NCI-H510A treated with DMSO at 0.1 percent for 48 hours (cell line): ENCODE measurements around the gene IFNE.
A peak's percentile ranks its signal among the peaks of the same experiment; 100 is the strongest.
"Not testable (repeated sequence)": the region's sequence is repeated elsewhere in the genome, so short reads cannot be mapped to it uniquely, and the experiment has no call there.

Source experiments
- DNase-seq: peaks from one replicate; lab custom pipeline; 2025; lab: John Stamatoyannopoulos, UW

Gene IFNE

DNA sequence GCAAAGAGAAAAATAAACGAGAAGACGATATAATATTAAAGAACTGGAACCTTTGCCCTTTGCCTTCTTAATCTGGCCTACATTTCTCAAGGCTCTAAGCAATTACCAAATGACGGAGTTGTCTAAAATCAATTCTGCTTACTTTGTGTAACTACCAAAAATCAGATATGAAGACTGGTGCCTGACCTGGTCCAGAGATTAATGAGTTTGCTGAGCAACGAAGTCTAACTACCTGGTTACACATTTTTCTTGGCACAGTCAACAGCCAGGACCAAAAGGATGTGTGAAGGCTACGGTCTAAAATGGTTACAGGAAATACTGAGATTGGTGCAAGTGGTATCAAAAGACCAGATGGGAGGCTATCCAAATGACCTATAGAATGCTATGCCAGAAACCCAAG lies 17.8 kb upstream of the IFNE start:
- no peak for DNase-seq

DNA sequence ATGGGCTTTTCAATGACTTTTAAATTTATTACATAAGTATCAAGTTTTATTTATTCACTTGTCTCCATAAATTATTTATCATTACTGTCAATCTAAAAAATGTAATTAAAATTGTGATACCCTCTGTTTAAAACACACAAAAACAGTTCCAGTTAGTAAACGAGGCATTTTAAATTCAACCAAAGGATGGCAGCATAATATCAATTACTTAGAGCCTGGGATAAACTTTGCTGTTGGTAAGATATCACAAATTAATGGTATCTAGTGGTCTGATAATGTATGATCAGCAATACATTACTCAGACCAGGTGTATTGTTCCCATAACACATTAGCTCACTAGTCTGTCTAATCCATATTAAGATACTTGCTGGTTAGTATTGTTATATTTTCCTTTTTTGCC lies 9.6 kb upstream of the IFNE start:
- no peak for DNase-seq

- no peak for DNase-seq
These were observed 550 bp downstream of the IFNE start for GRCh38 chr9:21481470-21482056.

- DNase-seq = no peak
These were observed 2.9 kb downstream of the IFNE start for GRCh38 chr9:21479152-21479702.

DNA sequence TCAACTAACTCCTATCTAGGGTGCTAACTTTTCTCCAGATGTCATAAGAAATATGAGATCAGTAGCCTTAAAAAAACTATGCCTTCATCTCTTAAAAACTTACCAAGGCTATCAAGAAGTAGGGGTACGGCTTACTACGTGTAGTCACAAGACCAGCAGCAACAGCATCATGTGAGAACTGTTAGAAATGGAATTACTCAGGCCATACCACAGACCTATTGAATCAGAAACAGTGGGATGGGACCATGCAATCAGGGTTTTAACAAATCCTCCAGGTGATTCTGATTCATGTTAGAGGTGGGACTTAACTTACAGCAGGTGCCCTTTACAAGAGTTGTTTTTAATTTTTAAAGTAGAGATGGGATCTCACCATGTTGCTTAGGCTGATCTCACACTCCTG lies 4.6 kb downstream of the IFNE start:
- no peak for DNase-seq

GRCh38 chr9:21473236-21473635 lies 8.9 kb downstream of the IFNE start:
- DNase-seq = no peak

DNA sequence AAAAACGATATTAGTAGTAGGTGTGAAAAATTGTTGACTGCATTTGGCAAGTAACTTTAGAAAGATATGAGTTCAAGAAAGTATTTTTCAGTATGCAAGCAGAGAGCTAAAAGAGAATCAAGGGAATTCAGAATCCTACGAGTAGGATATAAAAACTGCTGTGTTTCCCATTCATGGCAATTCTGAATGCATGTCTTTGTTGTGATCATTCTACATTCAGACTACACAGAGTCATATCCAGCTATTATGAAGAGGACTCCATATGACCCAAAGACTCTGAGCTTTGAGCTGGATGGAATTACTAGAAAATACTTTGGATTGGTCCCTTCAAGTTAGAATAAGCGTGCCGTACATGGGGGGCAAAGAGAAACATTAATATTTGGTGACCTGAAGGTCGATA lies 12.0 kb downstream of the IFNE start:
- no peak for DNase-seq

DNA sequence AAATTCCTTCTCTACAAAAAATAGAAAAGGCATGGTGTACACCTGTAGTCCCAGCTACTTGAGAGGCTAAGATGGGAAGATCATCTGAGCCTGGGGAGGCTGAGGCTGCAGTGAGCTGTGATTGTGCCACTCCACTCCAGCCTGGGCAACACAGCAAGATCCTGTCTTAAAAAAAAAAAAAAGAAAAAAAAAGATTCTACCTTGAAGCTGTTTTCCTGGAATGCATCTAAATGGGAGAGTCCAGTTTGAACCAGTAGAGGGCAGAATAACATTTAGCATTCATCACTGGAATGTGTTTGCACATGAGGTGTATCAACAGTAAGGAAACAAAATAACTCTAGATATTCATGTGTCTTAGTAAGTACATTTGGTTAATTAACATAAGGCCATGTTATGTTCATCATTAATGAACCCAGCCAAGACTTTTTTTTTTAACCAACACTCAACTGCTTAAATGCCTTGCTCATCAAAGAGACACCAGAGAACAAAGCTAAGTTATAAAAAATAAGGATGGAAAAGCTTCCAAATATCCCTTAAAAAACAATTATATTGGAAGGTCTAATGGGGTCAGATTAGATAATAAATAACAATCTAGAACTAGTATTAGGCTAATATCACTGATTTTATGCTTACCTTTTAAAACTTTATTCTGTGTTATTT lies 16.1 kb downstream of the IFNE start:
- DNase-seq = peak; percentile 0

DNA sequence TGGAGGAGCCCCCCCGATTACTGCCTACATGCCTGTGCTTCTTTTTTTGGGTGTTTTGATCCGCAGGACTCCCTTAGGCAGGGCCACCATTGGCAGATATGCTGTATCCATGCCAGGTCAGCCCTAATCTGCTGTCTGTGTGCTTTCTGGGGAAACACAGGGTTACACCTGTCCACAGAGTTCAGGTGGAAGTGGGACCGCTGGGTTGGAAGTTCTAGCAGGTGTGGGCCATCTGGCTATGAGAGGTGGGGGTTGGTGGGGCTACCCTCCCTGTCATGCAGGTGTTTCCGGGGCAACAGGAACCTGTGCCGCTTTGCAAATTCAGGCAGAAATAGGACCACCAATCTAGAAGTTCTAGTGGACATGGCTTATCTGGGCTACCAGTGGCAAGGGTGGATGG lies 17.0 kb downstream of the IFNE start:
- DNase-seq = no peak

- DNase-seq = no peak
These were observed 20.7 kb downstream of the IFNE start for GRCh38 chr9:21461377-21461776.

- no peak for DNase-seq
These were observed 26.8 kb downstream of the IFNE start for GRCh38 chr9:21455320-21455719.

DNA sequence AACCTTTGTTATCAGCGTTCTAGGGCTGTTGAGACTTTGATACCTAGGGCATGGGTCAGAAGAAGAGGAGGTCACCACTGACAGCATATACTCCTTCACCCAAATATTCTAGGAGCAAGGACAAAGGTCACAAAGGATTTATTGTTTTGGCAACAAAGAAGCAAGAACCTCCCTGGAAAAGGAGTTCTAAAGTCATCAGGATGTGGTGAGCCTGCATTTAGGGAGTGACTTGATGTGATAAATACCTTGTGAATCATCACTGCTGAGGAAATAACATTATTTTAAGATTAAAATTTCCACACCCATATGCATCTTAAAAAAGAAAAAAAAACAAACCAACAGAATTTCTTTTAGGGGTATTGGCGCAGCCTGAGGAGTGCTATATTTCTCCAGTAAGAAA lies 28.0 kb downstream of the IFNE start:
- DNase-seq = no peak

DNA sequence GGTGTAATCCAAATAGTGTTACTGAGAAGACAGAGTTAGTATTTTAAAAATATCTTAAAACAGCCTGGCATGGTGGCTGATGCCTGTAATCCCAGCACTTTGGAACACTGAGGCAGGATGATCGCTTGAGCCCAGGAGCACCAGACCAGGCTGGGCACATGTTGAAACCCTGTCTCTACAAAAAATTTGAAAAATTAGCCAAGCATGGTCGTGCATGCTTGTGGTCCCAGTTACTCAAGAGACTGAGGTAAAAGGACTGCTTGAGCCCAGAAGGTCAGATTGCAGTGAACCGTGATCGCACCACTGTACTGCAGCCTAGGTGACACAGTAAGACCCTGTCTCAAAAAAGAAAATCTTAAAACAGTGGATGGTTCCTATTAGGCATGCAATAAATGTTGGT lies 29.4 kb downstream of the IFNE start:
- DNase-seq = no peak

DNA sequence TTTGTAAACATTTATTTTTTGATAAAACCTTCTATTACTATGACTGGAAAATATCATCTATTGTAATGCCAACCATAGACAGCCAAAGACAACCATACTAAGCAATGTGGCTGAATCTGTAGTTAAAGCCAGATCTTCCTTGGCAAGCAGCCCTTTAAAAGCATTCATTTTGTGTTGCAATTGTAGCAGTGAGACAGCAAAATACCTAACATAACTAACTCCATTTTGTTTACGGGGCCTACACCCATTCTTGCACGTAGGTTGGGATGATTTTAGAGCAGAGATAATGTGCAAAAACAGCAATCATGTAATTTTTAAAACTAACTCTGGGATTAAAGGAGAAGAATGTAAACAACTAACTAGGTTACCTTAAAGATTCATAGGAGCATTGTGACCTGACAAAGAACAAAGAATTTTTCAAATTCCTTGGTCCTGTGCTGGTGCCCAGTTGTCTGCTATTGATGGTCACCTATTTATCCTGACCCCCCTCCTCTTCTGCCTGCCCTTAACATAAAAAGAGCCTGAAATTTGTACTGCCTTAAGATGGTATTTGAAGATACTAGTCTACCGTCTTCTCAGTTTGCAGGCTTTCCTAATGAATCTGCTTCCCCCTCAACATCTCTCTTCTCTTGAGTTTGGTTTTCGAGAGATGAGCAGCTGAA lies 31.2 kb downstream of the IFNE start:
- DNase-seq = no peak

DNA sequence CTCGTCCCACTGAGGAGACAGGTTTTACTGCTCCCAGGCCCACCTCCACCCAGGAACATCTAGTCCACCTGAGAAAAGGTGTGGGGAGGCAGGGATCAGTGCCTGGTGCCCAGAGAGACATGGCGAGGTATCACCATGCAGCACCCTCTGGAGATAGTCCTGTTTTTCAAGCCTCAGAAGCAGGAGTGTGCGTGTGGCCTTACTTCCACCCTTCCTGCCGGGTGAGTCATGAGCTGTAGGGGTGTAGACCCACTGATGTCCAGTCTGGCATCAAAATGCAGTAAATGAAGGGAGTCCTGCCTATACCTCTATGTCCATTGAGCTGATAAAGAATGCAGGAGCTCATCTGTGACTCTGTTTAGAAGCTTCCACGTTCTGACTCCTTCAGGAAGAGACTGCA lies 32.8 kb downstream of the IFNE start:
- not testable (repeated sequence) for DNase-seq

GRCh38 chr9:21443849-21444625 lies 38.1 kb downstream of the IFNE start:
- DNase-seq = no peak

DNA sequence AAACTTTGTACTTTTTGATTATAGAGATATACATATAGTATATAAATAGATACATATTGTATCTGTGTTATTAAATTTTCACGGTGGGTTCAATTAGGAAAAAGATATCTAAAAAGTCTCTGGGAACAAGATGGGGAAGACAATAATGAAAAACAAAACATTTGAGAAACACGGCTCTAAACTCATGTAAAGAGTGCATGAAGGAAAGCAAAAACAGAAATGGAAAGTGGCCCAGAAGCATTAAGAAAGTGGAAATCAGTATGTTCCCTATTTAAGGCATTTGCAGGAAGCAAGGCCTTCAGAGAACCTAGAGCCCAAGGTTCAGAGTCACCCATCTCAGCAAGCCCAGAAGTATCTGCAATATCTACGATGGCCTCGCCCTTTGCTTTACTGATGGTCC lies 42.0 kb downstream of the IFNE start, which contains the start of gene IFNA1:
Gene IFNA1 (plus strand): TSS at position 301 of the 400 bp plus-strand sequence. CDS start 69 bp downstream, at position 370.
- DNase-seq = no peak

GRCh38 chr9:21435015-21435383 lies 47.1 kb downstream of the IFNE start:
- DNase-seq = not testable (repeated sequence)

DNA sequence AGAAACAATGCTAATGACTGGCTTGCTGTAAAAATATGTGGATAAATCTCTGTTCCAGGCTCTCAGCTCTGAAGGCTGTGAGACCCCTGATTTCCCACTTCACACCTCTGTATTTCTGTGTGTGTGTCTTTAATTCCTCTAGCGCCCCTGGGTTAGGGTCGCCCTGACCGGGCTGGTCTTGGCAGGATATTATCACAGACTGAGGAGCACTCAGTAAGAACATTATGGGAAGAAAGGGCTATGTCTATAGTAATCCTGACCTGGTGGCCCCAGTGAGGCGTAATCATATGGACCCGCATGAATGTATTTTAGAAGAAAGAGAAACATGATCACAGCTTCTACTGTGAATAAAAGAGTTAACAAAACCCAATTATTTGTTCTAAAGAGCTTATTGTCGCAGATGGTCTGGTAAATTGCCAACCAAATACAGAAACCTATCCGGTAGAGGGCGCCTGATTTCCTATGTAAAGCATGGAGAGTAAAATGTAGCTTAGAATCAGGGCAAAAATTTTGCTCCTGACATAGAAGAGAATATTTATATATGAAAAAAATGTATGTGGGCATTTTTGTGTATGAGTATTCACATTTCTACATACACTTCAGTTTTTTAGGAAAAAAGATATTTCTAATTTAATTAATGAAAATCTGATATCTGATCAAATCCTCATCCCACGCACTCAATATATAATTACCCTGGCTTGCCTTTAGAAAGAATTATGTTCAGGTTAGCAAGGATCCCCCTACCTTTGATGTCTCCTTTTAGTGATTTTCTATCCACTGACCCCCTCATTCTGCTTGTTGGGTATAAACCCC lies 47.7 kb downstream of the IFNE start:
- DNase-seq = peak; percentile 2

GRCh38 chr9:21432672-21433425 lies 49.3 kb downstream of the IFNE start:
- DNase-seq = no peak
